Sigmoid colon (tissue), 7 donors: Measurements from ENCODE around the gene CPZ. TPM values are rescaled to one million over a fixed set of nuclear protein-coding genes. Genes with fewer than 3 reads are reported as not detected.
A peak's percentile ranks its signal among the peaks of the same experiment; 100 is the strongest.

Source experiments
- DNase-seq: peaks from one replicate; pipeline ENCODE4 v3.0.0-alpha.2; 2019
- H3K27ac ChIP-seq, 4 donors: fragments of 200-600 bp; sonication (generic); one replicate each; pipeline ENCODE4 v1.5.1; 2016 to 2019; ENCODE audit warnings: mild to moderate bottlenecking in 1 of 4
- H3K27me3 ChIP-seq, 3 donors: fragments of 200-600 bp; sonication (generic); one replicate each; pipeline ENCODE4 v1.5.1; 2019; ENCODE audit warnings: mild to moderate bottlenecking in 1 of 3
- H3K36me3 ChIP-seq, 4 donors: fragments of 200-600 bp; sonication (generic); one replicate each; pipeline ENCODE4 v1.5.1; 2016 to 2019
- H3K4me1 ChIP-seq, 4 donors: fragments of 200-600 bp; sonication (generic); one replicate each; pipeline ENCODE4 v1.5.1; 2017 to 2019
- H3K4me3 ChIP-seq, 4 donors: fragments of 200-600 bp; sonication (generic); one replicate each; pipeline ENCODE4 v1.5.1; 2017 to 2019; ENCODE audit warnings: mild to moderate bottlenecking in 2 of 4, moderate library complexity in 1 of 4
- H3K9me3 ChIP-seq, 4 donors: fragments of 200-600 bp in 3 of 4; sonication (generic) in 3 of 4; one replicate each; pipeline versions ENCODE4 v1.5.1 to v1.6.1; 2013 to 2019
- CTCF ChIP-seq, 4 experiments: fragments of 450-650 bp in 3 of 4; fragments of 200-600 bp in 1 of 4; IDR thresholded peaks; one replicate each; pipeline ENCODE4 v1.5.1; 2016 to 2019; ENCODE audit warnings: antibody characterized with exemption in 4 of 4, mild to moderate bottlenecking in 3 of 4, moderate library complexity in 2 of 4
- EP300 ChIP-seq, 4 donors: sonication (generic); formaldehyde crosslinking; IDR thresholded peaks; one replicate each; pipeline ENCODE4 v1.6.1; 2017; ENCODE audit warnings: antibody characterized with exemption in 4 of 4
- POLR2A ChIP-seq, 2 donors: fragments of 450-650 bp; IDR thresholded peaks; one replicate each; pipeline ENCODE4 v1.6.1; 2016; ENCODE audit warnings: antibody characterized with exemption in 2 of 2, mild to moderate bottlenecking in 2 of 2, moderate library complexity in 2 of 2
- POLR2AphosphoS5 ChIP-seq, 4 donors: sonication (generic); formaldehyde crosslinking; IDR thresholded peaks; one replicate each; pipeline ENCODE4 v1.6.1; 2017; ENCODE audit warnings: antibody characterized with exemption in 4 of 4
- WGBS, 2 donors: extraction: QIAGEN DNeasy Blood & Tissue Kit; methylation state at CpG; one replicate each; pipeline ENCODE4 v1.1.7; 2013; 5-methylcytosine and 5-hydroxymethylcytosine counted together
- intact Hi-C: fragments of 100-400 bp; cut with DNase I; formaldehyde crosslinking; loops from one replicate; pipeline ENCODE4 v1.15.1; 2023
- polyA plus RNA-seq, 3 donors: library from polyadenylated mRNA; stranded (reverse); fragments of 200-250 nt; gene quantifications; one replicate each; pipeline ENCODE4 v1.2.3, GENCODE V29; 2013
- total RNA-seq, 4 donors: library from RNA; depleted of rRNA; stranded (reverse); fragments of >200 nt; gene quantifications; one replicate each; pipeline ENCODE4 v1.1.0, GENCODE V29; 2016
- donor health status: healthy with polysubstance abuse.
- donor health status: Bipolar disorder and iron deficiency.
- donor health status: healthy.

Gene CPZ
- total and polyA plus RNA-seq, 7 donors: 0.46 to 8.3 (median 1.8) TPM

GRCh38 chr4:8657381-8658088 is 65.0 kb downstream of the CPZ start:
- TF ChIP-seq EP300 (IDR thresholded peaks at IDR 0.05): no peak
- TF ChIP-seq POLR2A (IDR thresholded peaks at IDR 0.05): no peak
- no peaks in the 10 kb centered on the region for H3K4me1 ChIP-seq
- intact Hi-C loops: no loop called here
- peaks cover 0 to 21% (median 0%) of the 10 kb centered on the region in 3 donors for H3K27me3 ChIP-seq
- H3K4me3 ChIP-seq: no peak overlapping the region
- DNase-seq: peak; percentile 30
- H3K9me3 ChIP-seq: no peaks in the 10 kb centered on the region
- no peak overlapping the region for H3K27ac ChIP-seq
- H3K36me3 ChIP-seq: no peaks in the 10 kb centered on the region
- WGBS, 2 donors: 70 to 75% methylated on average over 11 of the region's 11 CpGs

- DNase-seq: peak; percentile 55
- no peak overlapping the region for H3K27ac ChIP-seq
- no peaks in the 10 kb centered on the region for H3K36me3 ChIP-seq
- intact Hi-C loops: no loop called here
- WGBS, 2 donors: 83 to 85% methylated on average over 9 of the region's 9 CpGs
- no peaks in the 10 kb centered on the region for H3K9me3 ChIP-seq
- H3K4me1 ChIP-seq: no peaks in the 10 kb centered on the region
- no peak overlapping the region for H3K4me3 ChIP-seq
- H3K27me3 ChIP-seq: peaks cover 0 to 53% (median 10%) of the 10 kb centered on the region in 3 donors
- TF ChIP-seq CTCF (IDR thresholded peaks at IDR 0.05) (no peak), POLR2AphosphoS5 (IDR thresholded peaks at IDR 0.05) (no peak), POLR2A (IDR thresholded peaks at IDR 0.05) (no peak), EP300 (IDR thresholded peaks at IDR 0.05) (no peak)
These were observed 70.2 kb downstream of the CPZ start for GRCh38 chr4:8662776-8663175.

GRCh38 chr4:8664031-8664805 is 71.7 kb downstream of the CPZ start:
- DNase-seq: peak; percentile 30
- H3K4me1 ChIP-seq: no peaks in the 10 kb centered on the region
- H3K9me3 ChIP-seq: no peaks in the 10 kb centered on the region
- no peaks in the 10 kb centered on the region for H3K36me3 ChIP-seq
- no peak overlapping the region for H3K27ac ChIP-seq
- H3K4me3 ChIP-seq: no peak overlapping the region
- intact Hi-C loops: no loop called here
- WGBS, 2 donors: 63 to 65% methylated on average over 18 of the region's 18 CpGs
- no peak for TF ChIP-seq EP300 (IDR thresholded peaks at IDR 0.05)
- TF ChIP-seq CTCF (IDR thresholded peaks at IDR 0.05): no peak
- no peak for TF ChIP-seq POLR2AphosphoS5 (IDR thresholded peaks at IDR 0.05)
- no peak for TF ChIP-seq POLR2A (IDR thresholded peaks at IDR 0.05)
- H3K27me3 ChIP-seq: peaks cover 0 to 53% (median 10%) of the 10 kb centered on the region in 3 donors

- no peak for DNase-seq
- Histone ChIP-seq H3K27ac (no peak overlapping the region), H3K4me3 (no peak overlapping the region), H3K36me3 (no peaks in the 10 kb centered on the region), H3K27me3 (peaks cover 0 to 51% (median 10%) of the 10 kb centered on the region in 3 donors), H3K4me1 (no peaks in the 10 kb centered on the region), H3K9me3 (no peaks in the 10 kb centered on the region)
- WGBS, 2 donors: 53 to 58% methylated on average over 8 of the region's 8 CpGs
- no peak for TF ChIP-seq POLR2A (IDR thresholded peaks at IDR 0.05)
- no peak for TF ChIP-seq POLR2AphosphoS5 (IDR thresholded peaks at IDR 0.05)
- no peak for TF ChIP-seq EP300 (IDR thresholded peaks at IDR 0.05)
- TF ChIP-seq CTCF (IDR thresholded peaks at IDR 0.05): no peak
- intact Hi-C loops: no loop called here
These were observed 72.4 kb downstream of the CPZ start for GRCh38 chr4:8664976-8665375.
